Gastrocnemius medialis (tissue), 4 donors: ENCODE results near the gene INSRR. TPM values are rescaled to one million over a fixed set of nuclear protein-coding genes. Genes with fewer than 3 reads are reported as not detected.

Experiments
- ATAC-seq, 2 donors: fragments of 150-250 bp; one replicate each; pipeline ENCODE4 v1.9.1; 2016
- DNase-seq, 2 donors: peaks; one replicate each; pipeline ENCODE4 v3.0.0-alpha.2; 2019
- H3K27ac ChIP-seq, 4 donors: fragments of 200-600 bp; sonication (generic); 1 replicate in 1 of 4; 2 replicates in 3 of 4; pipeline ENCODE4 v1.5.1; 2016 to 2018; ENCODE audit warnings: mild to moderate bottlenecking in 2 of 4, moderate library complexity in 1 of 4
- H3K27me3 ChIP-seq, 3 donors: fragments of 200-600 bp; sonication (generic) in 2 of 3; 1 replicate in 1 of 3; 2 replicates in 2 of 3; pipeline versions ENCODE4 v1.5.1 to v1.6.0; 2016 to 2019; ENCODE audit warnings: mild to moderate bottlenecking in 1 of 3, moderate library complexity in 1 of 3
- H3K36me3 ChIP-seq, 2 donors: fragments of 200-600 bp; sonication (generic) in 1 of 2; one replicate each; pipeline ENCODE4 v1.5.1; 2017 to 2018
- H3K4me1 ChIP-seq, 2 donors: fragments of 200-600 bp; sonication (generic) in 1 of 2; one replicate each; pipeline ENCODE4 v1.5.1; 2016 to 2017; ENCODE audit warnings: mild to moderate bottlenecking in 2 of 2
- H3K4me3 ChIP-seq, 4 donors: fragments of 200-600 bp; sonication (generic) in 3 of 4; 1 replicate in 1 of 4; 2 replicates in 3 of 4; pipeline ENCODE4 v1.5.1; 2016 to 2019; ENCODE audit warnings: mild to moderate bottlenecking in 2 of 4
- H3K9me3 ChIP-seq, 3 donors: fragments of 200-600 bp; sonication (generic) in 2 of 3; 1 replicate in 1 of 3; 2 replicates in 2 of 3; pipeline ENCODE4 v1.5.1; 2016 to 2019
- CTCF ChIP-seq, 5 experiments: fragments of 450-650 bp in 3 of 5; fragments of 200-600 bp in 2 of 5; sonication (generic) in 2 of 5; IDR thresholded peaks in 4 of 5; conservative IDR thresholded peaks in 1 of 5; 1 replicate in 4 of 5; 2 replicates in 1 of 5; pipeline ENCODE4 v1.5.1; 2016 to 2019; ENCODE audit warnings: antibody characterized with exemption in 5 of 5, mild to moderate bottlenecking in 3 of 5, moderate library complexity in 3 of 5
- POLR2A ChIP-seq, 2 donors: fragments of 450-650 bp; IDR thresholded peaks; one replicate each; pipeline ENCODE4 v1.6.1; 2017; ENCODE audit warnings: antibody characterized with exemption in 2 of 2, mild to moderate bottlenecking in 2 of 2, moderate library complexity in 2 of 2
- in situ Hi-C, 4 donors: fragments of 200-750 bp; cut with MboI; loops; one replicate each; pipeline versions ENCODE4 v1.15.0 to v1.8.0; 2017; ENCODE audit warnings: low sequenced_read_pairs in 4 of 4
- intact Hi-C: fragments of 100-400 bp; cut with DNase I; formaldehyde crosslinking; loops from one replicate; pipeline ENCODE4 v1.15.1; 2023; ENCODE audit warnings: low total_unique reads
- total RNA-seq, 4 donors: library from RNA; depleted of rRNA; stranded (reverse); fragments of >200 nt; gene quantifications; one replicate each; pipeline versions ENCODE4 v1.1.0 to v1.2.3, GENCODE V29; 2016

INSRR gene
- total RNA-seq, 4 donors from 2014 or later: not detected

GRCh38 chr1:156886583-156887281 is 27.8 kb upstream of the INSRR start:
- Histone ChIP-seq H3K36me3 (no peaks in the 10 kb centered on the region), H3K4me3 (no peak overlapping the region), H3K4me1 (peaks cover 0 to 2% of the 10 kb centered on the region in 2 donors), H3K27ac (no peak overlapping the region), H3K27me3 (peaks cover 0 to 6% (median 3%) of the 10 kb centered on the region in 3 donors), H3K9me3 (no peaks in the 10 kb centered on the region)
- DNase-seq (no peak), ATAC-seq (no peak)
- TF ChIP-seq POLR2A (IDR thresholded peaks at IDR 0.05): no peak
- no peak for TF ChIP-seq CTCF (IDR thresholded peaks at IDR 0.05 in 4 of 5, conservative IDR thresholded peaks at IDR 0.05 in 1 of 5)
- intact Hi-C loops (no loop called here), in situ Hi-C loops (loop anchor here in 2 of 4 donors (10.0 to 25.0 kb wide), 2 partner anchors 172 to 199 kb away; partner anchors contain the start of gene NES (in 1 of the 2))

- no peak for ATAC-seq
- no peaks in the 10 kb centered on the region for H3K9me3 ChIP-seq
- H3K27ac ChIP-seq: no peak overlapping the region
- H3K4me1 ChIP-seq: peaks cover 0 to 2% of the 10 kb centered on the region in 2 donors
- in situ Hi-C loops: loop anchor here in 2 of 4 donors (10.0 to 25.0 kb wide), 2 partner anchors 171 to 199 kb away; partner anchors contain the start of gene NES (in 1 of the 2)
- intact Hi-C loops: no loop called here
- no peaks in the 10 kb centered on the region for H3K36me3 ChIP-seq
- DNase-seq: no peak
- TF ChIP-seq POLR2A (IDR thresholded peaks at IDR 0.05): no peak
- H3K27me3 ChIP-seq: peaks cover 0 to 6% (median 0%) of the 10 kb centered on the region in 3 donors
- H3K4me3 ChIP-seq: no peak overlapping the region
Observed at GRCh38 chr1:156885880-156886355, 27.0 kb upstream of the INSRR start.

GRCh38 chr1:156885314-156885713 is 26.4 kb upstream of the INSRR start:
- Histone ChIP-seq H3K36me3 (no peaks in the 10 kb centered on the region), H3K4me3 (no peak overlapping the region), H3K27me3 (peaks cover 0 to 6% (median 0%) of the 10 kb centered on the region in 3 donors), H3K9me3 (no peaks in the 10 kb centered on the region), H3K27ac (no peak overlapping the region), H3K4me1 (peaks cover 0 to 2% of the 10 kb centered on the region in 2 donors)
- intact Hi-C loops (no loop called here), in situ Hi-C loops (loop anchor here in 2 of 4 donors (10.0 to 25.0 kb wide), 2 partner anchors 171 to 198 kb away; partner anchors contain the start of gene NES (in 1 of the 2))
- no peak for DNase-seq
- ATAC-seq: no peak
- TF ChIP-seq POLR2A (IDR thresholded peaks at IDR 0.05) (no peak), CTCF (IDR thresholded peaks at IDR 0.05 in 4 of 5, conservative IDR thresholded peaks at IDR 0.05 in 1 of 5) (no peak)

- H3K36me3 ChIP-seq: no peaks in the 10 kb centered on the region
- no peaks in the 10 kb centered on the region for H3K4me1 ChIP-seq
- intact Hi-C loops: no loop called here
- H3K4me3 ChIP-seq: no peak overlapping the region
- TF ChIP-seq CTCF (IDR thresholded peaks at IDR 0.05 in 4 of 5, conservative IDR thresholded peaks at IDR 0.05 in 1 of 5) (no peak), POLR2A (IDR thresholded peaks at IDR 0.05) (no peak)
- DNase-seq (no peak), ATAC-seq (no peak)
- peaks cover 0 to 6% (median 0%) of the 10 kb centered on the region in 3 donors for H3K27me3 ChIP-seq
- H3K27ac ChIP-seq: no peak overlapping the region
- in situ Hi-C loops: loop anchor here in 2 of 4 donors (10.0 to 25.0 kb wide), 2 partner anchors 170 to 197 kb away; partner anchors contain the start of gene NES (in 1 of the 2)
- no peaks in the 10 kb centered on the region for H3K9me3 ChIP-seq
Observed at GRCh38 chr1:156884560-156885184, 25.8 kb upstream of the INSRR start.

- TF ChIP-seq CTCF (IDR thresholded peaks at IDR 0.05 in 4 of 5, conservative IDR thresholded peaks at IDR 0.05 in 1 of 5) (no peak), POLR2A (IDR thresholded peaks at IDR 0.05) (no peak)
- ATAC-seq (no peak), DNase-seq (no peak)
- Histone ChIP-seq H3K27me3 (peaks cover 0 to 6% (median 0%) of the 10 kb centered on the region in 3 donors), H3K4me3 (no peak overlapping the region), H3K9me3 (no peaks in the 10 kb centered on the region), H3K36me3 (no peaks in the 10 kb centered on the region), H3K4me1 (no peaks in the 10 kb centered on the region), H3K27ac (no peak overlapping the region)
- in situ Hi-C loops (loop anchor here in 2 of 4 donors (10.0 to 25.0 kb wide), 2 partner anchors 169 to 197 kb away; partner anchors contain the start of gene NES (in 1 of the 2)), intact Hi-C loops (no loop called here)
Observed at GRCh38 chr1:156883919-156884318, 25.0 kb upstream of the INSRR start.
